Neuron (in vitro differentiated cells): ENCODE results near the gene SMIM43.

Experiments used
- H2AFZ ChIP-seq: one replicate; pipeline ENCODE4 v1.6.1; 2013; ENCODE audit warnings: low read depth, mild to moderate bottlenecking, inconsistent platforms, low read length, moderate library complexity
- H3K27me3 ChIP-seq: one replicate; pipeline ENCODE4 v1.6.1; 2013; ENCODE audit warnings: low read length; ENCODE audit not compliant: insufficient read depth
- H3K36me3 ChIP-seq: one replicate; pipeline ENCODE4 v1.6.1; 2013; ENCODE audit warnings: low read length; ENCODE audit not compliant: insufficient read depth
- H3K4me1 ChIP-seq: one replicate; pipeline ENCODE4 v1.6.1; 2013; ENCODE audit warnings: low read length; ENCODE audit not compliant: insufficient read depth
- H3K4me3 ChIP-seq: 2 replicates; pipeline ENCODE4 v1.5.1; 2013; ENCODE audit warnings: mild to moderate bottlenecking, low read length, moderate library complexity
- H3K9me3 ChIP-seq: one replicate; pipeline ENCODE4 v1.6.1; 2013; ENCODE audit warnings: low read length

The SMIM43 gene

GRCh38 chr4:121791481-121791880 lies 26.5 kb upstream of the SMIM43 start:
- Histone ChIP-seq H3K4me3 (no peak overlapping the region), H3K4me1 (peaks cover 15% of the 10 kb centered on the region), H2AFZ (no peak overlapping the region), H3K9me3 (no peaks in the 10 kb centered on the region), H3K27me3 (no peaks in the 10 kb centered on the region), H3K36me3 (no peaks in the 10 kb centered on the region)

GRCh38 chr4:121790976-121791375 lies 26.0 kb upstream of the SMIM43 start:
- no peak overlapping the region for H2AFZ ChIP-seq
- H3K36me3 ChIP-seq, result no peaks in the 10 kb centered on the region
- no peaks in the 10 kb centered on the region for H3K9me3 ChIP-seq
- peaks cover 10% of the 10 kb centered on the region for H3K4me1 ChIP-seq
- H3K27me3 ChIP-seq, result no peaks in the 10 kb centered on the region
- H3K4me3 ChIP-seq, result no peak overlapping the region

DNA sequence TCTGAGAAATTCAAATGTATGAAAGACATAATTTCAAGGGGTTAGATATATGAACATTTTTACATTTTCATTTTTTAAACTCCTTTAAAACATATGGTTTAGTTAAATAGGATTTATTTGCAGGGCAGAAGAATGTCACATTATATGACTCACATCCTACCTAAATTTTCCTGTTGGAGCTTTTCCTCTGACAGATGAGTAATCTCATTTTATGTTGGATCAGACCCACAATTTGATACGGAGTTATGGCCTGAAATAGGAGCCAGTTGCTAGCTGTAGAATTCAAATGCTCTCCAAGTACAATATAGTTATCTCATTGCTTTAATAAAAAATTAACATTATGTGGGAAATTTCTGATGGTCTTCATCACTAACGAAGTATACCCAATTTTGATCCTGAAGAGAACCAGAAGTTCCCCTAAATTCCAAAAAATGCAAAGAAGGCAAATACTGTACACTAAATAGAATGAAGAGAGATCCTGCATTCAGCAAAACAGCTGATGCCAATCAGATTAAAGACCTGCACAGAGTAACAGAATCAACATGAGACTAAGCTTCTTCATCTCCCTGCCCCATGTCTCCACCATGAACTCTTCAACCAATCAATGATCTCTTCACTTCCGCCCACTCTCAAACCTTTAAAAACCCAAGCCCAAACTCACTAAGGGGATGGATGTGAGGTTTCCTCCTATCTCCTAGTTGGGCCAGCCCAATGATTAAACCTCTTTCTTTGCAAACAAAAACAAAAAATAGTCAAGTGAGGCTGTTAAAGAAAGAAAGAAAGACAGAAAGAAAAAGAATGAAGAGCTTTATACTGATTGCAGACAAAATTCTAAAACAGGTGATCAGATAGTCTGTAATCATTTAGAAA lies 25.2 kb upstream of the SMIM43 start:
- H3K36me3 ChIP-seq, result no peaks in the 10 kb centered on the region
- H2AFZ ChIP-seq, result no peak overlapping the region
- H3K4me3 ChIP-seq, result no peak overlapping the region
- H3K4me1 ChIP-seq, result peaks cover 3% of the 10 kb centered on the region
- H3K27me3 ChIP-seq, result no peaks in the 10 kb centered on the region
- no peaks in the 10 kb centered on the region for H3K9me3 ChIP-seq

- no peaks in the 10 kb centered on the region for H3K27me3 ChIP-seq
- H3K9me3 ChIP-seq, result no peaks in the 10 kb centered on the region
- no peak overlapping the region for H3K4me3 ChIP-seq
- H2AFZ ChIP-seq, result no peak overlapping the region
- H3K36me3 ChIP-seq, result no peaks in the 10 kb centered on the region
- peaks cover 5% of the 10 kb centered on the region for H3K4me1 ChIP-seq
Measured at GRCh38 chr4:121789455-121789854, 24.5 kb upstream of the SMIM43 start.

DNA sequence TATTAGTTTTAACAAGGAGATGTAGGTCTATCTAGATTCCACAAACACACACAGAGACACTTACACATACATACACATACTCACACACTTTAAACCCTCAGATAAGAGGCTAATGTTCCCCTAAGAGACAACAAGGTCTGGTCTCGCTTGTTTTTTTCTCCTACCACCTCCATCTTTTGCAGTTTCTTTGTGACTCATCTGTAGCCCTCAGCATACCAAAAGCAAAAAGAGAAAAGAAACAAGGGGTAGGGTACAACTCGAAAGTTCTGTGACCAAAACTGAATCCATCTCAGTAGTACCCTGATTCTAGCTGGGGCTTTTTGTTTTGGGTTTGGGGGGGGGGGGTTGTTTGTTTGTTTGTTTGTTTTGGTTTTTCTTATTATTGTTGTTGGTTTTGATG lies 23.9 kb upstream of the SMIM43 start:
- no peak overlapping the region for H2AFZ ChIP-seq
- peaks cover 5% of the 10 kb centered on the region for H3K4me1 ChIP-seq
- H3K4me3 ChIP-seq, result no peak overlapping the region
- H3K9me3 ChIP-seq, result no peaks in the 10 kb centered on the region
- no peaks in the 10 kb centered on the region for H3K27me3 ChIP-seq
- no peaks in the 10 kb centered on the region for H3K36me3 ChIP-seq

- no peak overlapping the region for H3K4me3 ChIP-seq
- no peaks in the 10 kb centered on the region for H3K36me3 ChIP-seq
- peaks cover 5% of the 10 kb centered on the region for H3K4me1 ChIP-seq
- H2AFZ ChIP-seq, result no peak overlapping the region
- H3K9me3 ChIP-seq, result no peaks in the 10 kb centered on the region
- no peaks in the 10 kb centered on the region for H3K27me3 ChIP-seq
Measured at GRCh38 chr4:121786221-121786620, 21.3 kb upstream of the SMIM43 start.

- Histone ChIP-seq H2AFZ (no peak overlapping the region), H3K36me3 (no peaks in the 10 kb centered on the region), H3K9me3 (no peaks in the 10 kb centered on the region), H3K4me1 (peaks cover 5% of the 10 kb centered on the region), H3K27me3 (no peaks in the 10 kb centered on the region), H3K4me3 (no peak overlapping the region)
Measured at GRCh38 chr4:121785479-121785878, 20.5 kb upstream of the SMIM43 start.

DNA sequence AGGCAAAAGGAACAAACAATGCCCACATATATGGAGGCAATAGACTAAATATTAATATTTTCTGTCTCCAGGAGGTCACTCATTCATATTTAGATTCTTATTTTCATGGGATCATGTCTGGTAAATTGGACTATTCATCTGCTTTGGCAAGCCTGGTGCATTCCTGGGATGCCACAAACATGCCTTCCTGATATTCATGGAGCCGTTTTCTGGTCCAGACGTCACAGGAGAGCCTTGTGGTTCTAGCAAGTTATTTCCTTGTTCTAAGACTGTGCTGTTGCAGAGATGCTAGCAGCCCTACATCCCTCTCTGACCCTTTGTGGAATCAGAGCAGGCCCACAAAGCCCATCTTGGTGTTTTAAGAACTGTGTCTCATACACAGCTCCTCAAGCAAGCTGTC lies 20.0 kb upstream of the SMIM43 start:
- Histone ChIP-seq H3K27me3 (no peaks in the 10 kb centered on the region), H2AFZ (no peak overlapping the region), H3K4me3 (no peak overlapping the region), H3K36me3 (no peaks in the 10 kb centered on the region), H3K9me3 (no peaks in the 10 kb centered on the region), H3K4me1 (peaks cover 5% of the 10 kb centered on the region)

DNA sequence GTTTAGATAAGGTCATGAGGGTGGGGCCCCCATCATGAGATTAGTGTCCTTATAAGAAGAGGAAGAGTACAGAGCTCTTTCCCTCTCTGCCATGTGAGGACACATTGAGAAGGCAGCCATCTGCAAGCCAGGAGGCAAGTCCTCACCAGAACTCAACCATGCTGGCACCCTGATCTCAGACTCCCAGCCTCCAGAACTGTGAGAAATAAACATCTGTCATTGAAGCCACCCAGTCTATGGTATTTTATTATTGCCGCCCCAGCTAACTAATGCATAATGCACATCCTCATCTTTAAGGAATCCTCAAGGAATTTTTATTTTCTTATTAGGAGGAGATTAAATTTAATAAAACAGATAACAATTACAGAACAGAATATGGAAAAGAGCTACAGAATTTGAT lies 19.4 kb upstream of the SMIM43 start:
- H3K4me3 ChIP-seq, result no peak overlapping the region
- no peaks in the 10 kb centered on the region for H3K36me3 ChIP-seq
- peaks cover 5% of the 10 kb centered on the region for H3K4me1 ChIP-seq
- no peaks in the 10 kb centered on the region for H3K9me3 ChIP-seq
- no peaks in the 10 kb centered on the region for H3K27me3 ChIP-seq
- H2AFZ ChIP-seq, result no peak overlapping the region

GRCh38 chr4:121783210-121783609 lies 18.2 kb upstream of the SMIM43 start:
- Histone ChIP-seq H3K4me3 (no peak overlapping the region), H3K4me1 (peaks cover 5% of the 10 kb centered on the region), H3K9me3 (no peaks in the 10 kb centered on the region), H3K27me3 (no peaks in the 10 kb centered on the region), H3K36me3 (no peaks in the 10 kb centered on the region), H2AFZ (no peak overlapping the region)

DNA sequence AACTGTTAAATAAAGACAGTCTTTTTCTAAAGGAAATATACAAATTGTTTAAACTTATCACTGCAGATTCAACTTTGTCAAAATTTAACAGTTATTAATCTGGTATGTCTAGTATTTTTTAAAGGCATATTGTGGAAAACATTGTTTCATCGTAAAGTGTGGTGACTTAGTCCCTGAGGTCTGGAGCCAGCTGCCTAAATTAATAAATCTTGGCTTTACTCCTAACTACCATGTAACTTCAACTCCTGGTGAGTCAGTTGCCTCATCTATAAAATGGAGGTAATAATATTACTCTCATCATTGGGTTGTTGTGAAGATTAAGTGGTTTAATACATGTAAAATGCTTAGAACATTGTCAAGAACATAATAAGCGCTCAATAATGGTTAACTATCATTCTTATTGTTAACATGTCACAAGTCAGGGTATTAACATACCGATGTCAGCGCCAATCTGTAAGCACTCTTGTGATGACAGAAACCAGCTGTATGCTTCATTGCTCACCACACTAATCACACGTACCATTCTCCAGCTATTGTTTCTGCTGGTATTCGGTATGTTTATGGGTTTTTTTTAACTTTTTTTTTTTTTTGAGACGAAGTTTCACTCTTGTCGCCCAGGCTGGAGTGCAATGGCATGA lies 14.1 kb upstream of the SMIM43 start:
- H3K36me3 ChIP-seq, result no peaks in the 10 kb centered on the region
- H3K4me3 ChIP-seq, result no peak overlapping the region
- H3K27me3 ChIP-seq, result no peaks in the 10 kb centered on the region
- no peaks in the 10 kb centered on the region for H3K9me3 ChIP-seq
- no peak overlapping the region for H2AFZ ChIP-seq
- no peaks in the 10 kb centered on the region for H3K4me1 ChIP-seq

DNA sequence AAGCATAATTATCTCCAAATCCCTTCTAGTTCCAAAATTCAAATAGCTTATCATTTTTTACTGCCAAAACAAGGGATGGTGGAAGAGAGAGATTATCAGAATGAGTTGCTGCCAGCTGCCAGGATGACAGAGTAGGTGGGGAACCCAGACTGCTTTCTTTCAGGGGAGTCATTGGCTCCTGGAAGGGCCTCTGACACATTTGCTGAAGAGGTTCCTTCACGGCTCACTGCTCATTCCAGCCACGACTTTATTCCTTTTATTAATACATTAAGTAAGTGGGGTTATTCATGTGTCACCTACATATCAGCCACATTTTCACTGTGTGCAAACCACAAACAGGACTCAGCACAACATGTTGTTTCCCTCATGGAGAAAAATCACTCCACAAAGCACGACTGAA lies 12.7 kb upstream of the SMIM43 start:
- Histone ChIP-seq H3K27me3 (no peaks in the 10 kb centered on the region), H3K9me3 (no peaks in the 10 kb centered on the region), H3K4me1 (no peaks in the 10 kb centered on the region), H3K36me3 (no peaks in the 10 kb centered on the region), H2AFZ (no peak overlapping the region), H3K4me3 (no peak overlapping the region)

GRCh38 chr4:121776610-121777401 lies 11.8 kb upstream of the SMIM43 start:
- no peaks in the 10 kb centered on the region for H3K4me1 ChIP-seq
- no peaks in the 10 kb centered on the region for H3K36me3 ChIP-seq
- no peaks in the 10 kb centered on the region for H3K27me3 ChIP-seq

More at GRCh38 chr4:121776610-121777401, 11.8 kb upstream of the SMIM43 start:
- H2AFZ ChIP-seq, result no peak overlapping the region
- no peak overlapping the region for H3K4me3 ChIP-seq
- H3K9me3 ChIP-seq, result no peaks in the 10 kb centered on the region
